Measurements from ENCODE around the gene OSBPL5.

OSBPL5 gene

GRCh38 chr11:3129181-3129590, 35.9 kb downstream of the OSBPL5 start:
- TF ChIP-seq ZFX (IDR thresholded peaks at IDR 0.05; ENCODE audit: borderline replicate concordance) (no peak), CTCF (IDR thresholded peaks at IDR 0.05) (no peak)
- H3K27ac ChIP-seq = no peak overlapping the region

DNA sequence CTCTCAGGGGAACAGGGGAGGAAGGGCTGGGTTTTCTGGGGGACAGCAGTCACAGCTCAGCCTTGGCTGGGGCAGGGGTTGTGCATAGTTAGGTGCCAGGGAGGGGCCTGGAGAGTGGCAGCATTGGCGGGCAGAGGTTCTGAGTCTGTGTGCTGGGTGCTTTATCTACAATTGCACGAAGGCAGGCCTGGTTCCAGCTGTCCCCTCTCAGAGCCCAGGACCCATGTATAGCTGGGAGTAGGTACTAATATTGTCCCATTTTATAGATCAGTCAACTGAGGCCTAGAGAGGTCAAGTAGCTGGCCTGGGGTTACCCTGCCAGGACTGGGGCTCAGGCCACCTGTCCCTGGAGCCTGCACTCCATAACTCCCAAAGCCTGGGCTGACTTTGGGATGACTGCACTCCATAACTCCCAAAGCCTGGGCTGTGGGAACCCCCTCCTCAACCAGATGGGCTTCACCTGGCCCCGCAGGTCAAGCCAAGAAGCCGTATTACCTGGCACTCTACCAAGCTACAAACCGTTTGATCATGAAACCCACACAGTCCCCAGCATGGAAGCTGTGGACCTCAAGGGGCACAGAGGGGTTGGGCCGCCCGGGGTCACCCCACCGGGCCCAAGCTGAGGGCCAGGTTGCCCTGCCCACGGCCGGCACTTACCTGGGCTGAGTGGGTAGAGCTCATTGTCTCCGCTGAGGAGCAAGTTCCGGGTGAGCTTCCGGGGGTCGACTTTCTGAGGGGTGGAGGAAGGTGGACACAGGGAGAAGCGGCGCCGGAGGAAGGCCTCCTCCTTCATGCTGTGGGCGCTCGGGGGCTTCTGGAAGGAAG, 36.5 kb downstream of the OSBPL5 start:
- H3K27ac ChIP-seq = no peak overlapping the region
- no peak for TF ChIP-seq CTCF (IDR thresholded peaks at IDR 0.05)
- no peak for TF ChIP-seq ZFX (IDR thresholded peaks at IDR 0.05; ENCODE audit: borderline replicate concordance)

- TF ChIP-seq CTCF (IDR thresholded peaks at IDR 0.05) = no peak
- TF ChIP-seq ZFX (IDR thresholded peaks at IDR 0.05; ENCODE audit: borderline replicate concordance) = no peak
- H3K27ac ChIP-seq = no peak overlapping the region
Measured at GRCh38 chr11:3127706-3128355, 37.3 kb downstream of the OSBPL5 start.

- TF ChIP-seq CTCF (IDR thresholded peaks at IDR 0.05) (no peak), ZFX (IDR thresholded peaks at IDR 0.05; ENCODE audit: borderline replicate concordance) (no peak)
- H3K27ac ChIP-seq = peak overlapping the region; percentile 85
Measured at GRCh38 chr11:3126901-3127691, 38.0 kb downstream of the OSBPL5 start.

DNA sequence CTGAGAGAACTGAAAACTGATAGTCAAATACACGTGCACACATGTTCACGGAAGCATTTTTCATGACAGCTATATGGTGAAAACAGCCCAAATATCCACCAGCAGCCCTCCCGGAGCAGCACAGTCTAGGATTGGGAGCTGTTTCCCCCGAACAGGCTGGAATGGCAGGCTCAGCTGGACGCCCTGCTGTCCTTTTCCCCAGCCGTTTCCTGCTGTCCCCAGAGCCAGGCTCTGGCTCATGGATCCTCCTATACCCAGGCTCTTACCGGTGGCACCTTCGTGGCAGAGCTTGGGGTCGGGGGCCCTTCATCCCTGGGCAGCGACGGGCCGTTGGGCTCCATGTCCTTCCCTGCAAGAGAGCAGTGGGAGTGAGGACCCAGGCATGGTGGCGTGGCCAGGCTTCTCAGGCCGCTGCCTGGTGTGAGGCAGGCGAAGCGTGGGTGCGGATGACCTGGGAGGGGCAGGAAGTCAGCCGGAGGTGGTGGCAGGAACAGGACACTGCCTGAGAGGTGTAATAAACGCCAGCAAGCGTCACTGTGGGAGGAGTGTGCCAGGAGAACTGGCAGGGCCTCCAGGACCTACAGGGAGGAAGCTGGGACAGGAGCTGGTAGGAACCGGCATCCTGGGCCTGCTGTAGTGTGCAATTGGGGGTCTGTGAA, 38.8 kb downstream of the OSBPL5 start:
- TF ChIP-seq ZFX (IDR thresholded peaks at IDR 0.05; ENCODE audit: borderline replicate concordance) (no peak), CTCF (IDR thresholded peaks at IDR 0.05) (no peak)
- H3K27ac ChIP-seq = peak overlapping the region; percentile 85

DNA sequence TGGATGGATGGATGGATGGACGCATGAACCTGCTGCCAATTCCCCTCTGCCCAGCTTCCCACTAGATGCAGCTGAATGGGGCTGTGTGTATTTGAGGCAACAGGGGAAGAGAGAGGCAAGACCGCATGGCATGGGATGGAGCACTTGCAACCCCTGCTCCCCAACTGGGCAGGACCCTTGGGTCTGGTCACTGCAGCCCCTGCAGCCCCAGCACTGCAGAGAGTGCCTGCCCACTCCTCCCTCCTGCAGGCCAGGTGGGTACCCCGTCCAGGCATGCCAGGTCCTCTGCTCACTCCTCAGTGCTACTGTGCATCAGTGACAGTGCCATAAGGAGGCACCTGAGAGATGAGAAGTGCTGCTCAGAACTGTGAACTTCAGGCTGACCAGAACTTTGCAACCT, 40.3 kb downstream of the OSBPL5 start:
- H3K27ac ChIP-seq = no peak overlapping the region

More for the DNA sequence above, 40.3 kb downstream of the OSBPL5 start:
- TF ChIP-seq ZFX (IDR thresholded peaks at IDR 0.05; ENCODE audit: borderline replicate concordance) = no peak
- TF ChIP-seq CTCF (IDR thresholded peaks at IDR 0.05) = no peak
